B cell (primary cell): Measurements from ENCODE around the gene TSPAN18. TPM values are rescaled to one million over a fixed set of nuclear protein-coding genes. Genes with fewer than 3 reads are reported as not detected.

Source experiments
- ATAC-seq: fragments of 200-7000 bp; cut with Tn5 transposase; one replicate; pipeline ENCODE4 v1.10.0; 2021; ENCODE audit warnings: low read depth, mild to moderate bottlenecking, moderate number of reproducible peaks, moderate library complexity
- CTCF ChIA-PET: fragments of 350-600 bp; sonication (Branson Sonifier 250); formaldehyde crosslinking; loops from one replicate; lab custom pipeline; 2021; ENCODE audit warnings: antibody characterized with exemption, inconsistent platforms; lab: Charles Lee
- POLR2A ChIA-PET: fragments of 350-600 bp; sonication (Branson Sonifier 250); formaldehyde crosslinking; loops from one replicate; lab custom pipeline; 2021; ENCODE audit warnings: antibody characterized with exemption; lab: Charles Lee
- DNase-seq: peaks from one replicate; pipeline ENCODE4 v3.0.0; 2013
- H2AFZ ChIP-seq: 2 replicates; pipeline ENCODE4 v1.6.1; 2012; ENCODE audit warnings: mild to moderate bottlenecking, low read depth, low read length; ENCODE audit not compliant: insufficient read depth, poor library complexity, severe bottlenecking
- H3K27ac ChIP-seq, 2 donors: 1 replicate in 1 of 2; 2 replicates in 1 of 2; pipeline ENCODE4 v1.5.1; 2012 to 2013; ENCODE audit warnings: low read length in 2 of 2, mild to moderate bottlenecking in 2 of 2, moderate library complexity in 1 of 2
- H3K27me3 ChIP-seq, 4 experiments: fragments of 200-600 bp in 1 of 4; sonication (generic) in 1 of 4; replicated peaks in 1 of 4; 1 replicate in 2 of 4; 2 replicates in 2 of 4; pipeline versions ENCODE4 v1.6.1 to v1.7.0; 2013 to 2016; ENCODE audit warnings: low read length in 3 of 4, mild to moderate bottlenecking in 2 of 4, mixed read lengths in 1 of 4, moderate library complexity in 1 of 4; ENCODE audit not compliant: insufficient read depth in 4 of 4, control insufficient read depth in 3 of 4; ENCODE audit errors: control extremely low read depth in 1 of 4
- H3K36me3 ChIP-seq, 2 experiments: replicated peaks in 1 of 2; 1 replicate in 1 of 2; 2 replicates in 1 of 2; pipeline versions ENCODE4 v1.6.1 to v1.7.1; 2013; ENCODE audit warnings: low read length in 1 of 2; ENCODE audit not compliant: insufficient read depth in 2 of 2, control insufficient read depth in 1 of 2; ENCODE audit errors: control extremely low read depth in 1 of 2, extremely low read depth in 1 of 2
- H3K4me1 ChIP-seq, 2 donors: fragments of 200-600 bp in 1 of 2; sonication (generic) in 1 of 2; 1 replicate in 1 of 2; 2 replicates in 1 of 2; pipeline versions ENCODE4 v1.5.1 to v1.6.1; 2013 to 2017; ENCODE audit warnings: low read length in 2 of 2; ENCODE audit not compliant: control insufficient read depth in 2 of 2, insufficient read depth in 2 of 2
- H3K4me2 ChIP-seq: replicated peaks from 2 replicates; pipeline ENCODE3; 2012; ENCODE audit warnings: mild to moderate bottlenecking, low read depth, low read length; ENCODE audit not compliant: poor library complexity, severe bottlenecking
- H3K4me3 ChIP-seq, 5 experiments: fragments of 200-600 bp in 1 of 5; sonication (generic) in 1 of 5; 1 replicate in 3 of 5; 2 replicates in 2 of 5; pipeline versions ENCODE4 v1.5.1 to v1.7.0; 2011 to 2016; ENCODE audit warnings: low read length in 4 of 5, mild to moderate bottlenecking in 4 of 5, low read depth in 2 of 5, control low read depth in 1 of 5, moderate library complexity in 1 of 5; ENCODE audit not compliant: insufficient read depth in 1 of 5; ENCODE audit errors: control extremely low read depth in 1 of 5, extremely low read depth in 1 of 5
- H3K79me2 ChIP-seq: fragments of 200-600 bp; sonication (generic); one replicate; pipeline ENCODE4 v1.6.0; 2016; ENCODE audit warnings: low read length; ENCODE audit not compliant: control insufficient read depth, insufficient read depth
- H3K9ac ChIP-seq: fragments of 200-600 bp; sonication (generic); 2 replicates; pipeline ENCODE4 v1.6.1; 2017; ENCODE audit warnings: mild to moderate bottlenecking, low read length, moderate library complexity
- H3K9me3 ChIP-seq, 3 donors: one replicate each; pipeline versions ENCODE4 v1.6.1 to v1.7.1; 2013; ENCODE audit warnings: low read length in 2 of 3; ENCODE audit not compliant: control insufficient read depth in 2 of 3, insufficient read depth in 1 of 3; ENCODE audit errors: control extremely low read depth in 1 of 3
- H4K20me1 ChIP-seq: 2 replicates; pipeline ENCODE4 v1.6.0; 2012; ENCODE audit warnings: mild to moderate bottlenecking, low read length; ENCODE audit not compliant: insufficient read depth, control insufficient read depth, poor library complexity, severe bottlenecking
- H3K27ac Mint-ChIP-seq: one replicate; pipeline ENCODE4 v1.8.0; 2021; ENCODE audit warnings: mixed read lengths
- H3K27me3 Mint-ChIP-seq: one replicate; pipeline ENCODE4 v1.8.0; 2021; ENCODE audit warnings: mixed read lengths
- H3K4me1 Mint-ChIP-seq: one replicate; pipeline ENCODE4 v1.8.0; 2021; ENCODE audit warnings: mixed read lengths
- H3K4me3 Mint-ChIP-seq: one replicate; pipeline ENCODE4 v1.8.0; 2021; ENCODE audit warnings: mixed read lengths
- H3K9me3 Mint-ChIP-seq: one replicate; pipeline ENCODE4 v1.8.0; 2022; ENCODE audit warnings: mixed read lengths; ENCODE audit not compliant: insufficient read depth
- CTCF ChIP-seq: fragments of 200-600 bp; IDR thresholded peaks from one replicate; pipeline ENCODE4 v1.8.0; 2022; ENCODE audit warnings: antibody characterized with exemption, mild to moderate bottlenecking
- EZH2 ChIP-seq: IDR thresholded peaks from 2 replicates; pipeline ENCODE4 v1.6.1; 2012; ENCODE audit warnings: borderline replicate concordance, low read depth, mild to moderate bottlenecking, moderate library complexity, low read length; ENCODE audit not compliant: insufficient read depth, poor library complexity, severe bottlenecking
- WGBS: methylation state at CpG from one replicate; pipeline ENCODE4 v1.1.5; 2013; ENCODE audit warnings: missing lambda C conversion rate; ENCODE audit not compliant: insufficient coverage; 5-methylcytosine and 5-hydroxymethylcytosine counted together
- intact Hi-C: fragments of 100-400 bp; cut with micrococcal nuclease; formaldehyde crosslinking; loops from one replicate; pipeline ENCODE4 v1.10.0; 2022
- polyA plus RNA-seq: library from polyadenylated mRNA; depleted of rRNA; stranded (reverse); fragments of >200 nt; gene quantifications from 2 replicates; pipeline ENCODE4 v1.2.3, GENCODE V29; 2012
- total RNA-seq, 2 donors: library from RNA; stranded (reverse); fragments of 120-200 nt in 1 of 2; gene quantifications; 1 replicate in 1 of 2; 2 replicates in 1 of 2; pipeline versions ENCODE4 v1.2.3 to v1.2.4, GENCODE V29; 2013 to 2022

TSPAN18 gene
- total and polyA plus RNA-seq, 2 donors (not counting 1 experiment from before 2014, with no cell fraction given), result 0.75 to 2.0 TPM

- Histone ChIP-seq H3K4me1 (no peaks in the 10 kb centered on the region), H4K20me1 (no peaks in the 10 kb centered on the region), H3K36me3 (no peaks in the 10 kb centered on the region), H3K27ac (no peak overlapping the region), H3K4me2 (no peak overlapping the region), H3K9ac (no peak overlapping the region), H3K4me3 (no peak overlapping the region), H3K79me2 (no peaks in the 10 kb centered on the region), H2AFZ (no peak overlapping the region), H3K9me3 (no peaks in the 10 kb centered on the region), H3K27me3 (peaks cover 0 to 5% (median 0%) of the 10 kb centered on the region in 4 experiments)
- DNase-seq (no peak), ATAC-seq (no peak)
- intact Hi-C loops, result no loop called here
- POLR2A ChIA-PET, result no interaction called here
- TF ChIP-seq EZH2 (no peak), CTCF (no peak)
- CTCF ChIA-PET, result no interaction called here
- Mint-ChIP-seq H3K4me3 (no peak overlapping the region), H3K27ac (no peak overlapping the region), H3K9me3 (no peaks in the 10 kb centered on the region), H3K27me3 (peaks cover 13% of the 10 kb centered on the region), H3K4me1 (no peaks in the 10 kb centered on the region)
These were observed 128.7 kb downstream of the TSPAN18 start for GRCh38 chr11:44855493-44855849.

GRCh38 chr11:44857490-44858090 is 130.8 kb downstream of the TSPAN18 start:
- ChIA-PET POLR2A (no interaction called here), CTCF (no interaction called here)
- TF ChIP-seq CTCF (no peak), EZH2 (no peak)
- H3K4me3 ChIP-seq, result no peak overlapping the region
- H4K20me1 ChIP-seq, result no peaks in the 10 kb centered on the region
- no peak for DNase-seq
- H3K27me3 ChIP-seq, result peaks cover 0 to 7% (median 0%) of the 10 kb centered on the region in 4 experiments
- no peak for ATAC-seq
- Mint-ChIP-seq H3K27me3 (peaks cover 15% of the 10 kb centered on the region), H3K9me3 (no peaks in the 10 kb centered on the region), H3K27ac (no peak overlapping the region), H3K4me1 (peaks cover 11% of the 10 kb centered on the region), H3K4me3 (no peak overlapping the region)
- no peaks in the 10 kb centered on the region for H3K9me3 ChIP-seq
- H3K4me2 ChIP-seq, result no peak overlapping the region
- H3K27ac ChIP-seq, result no peak overlapping the region
- H2AFZ ChIP-seq, result no peak overlapping the region
- H3K79me2 ChIP-seq, result no peaks in the 10 kb centered on the region
- WGBS, result 96% methylated on average over 8 of the region's 11 CpGs
- H3K9ac ChIP-seq, result no peak overlapping the region
- H3K4me1 ChIP-seq, result peaks cover 0 to 8% of the 10 kb centered on the region in 2 donors
- no peaks in the 10 kb centered on the region for H3K36me3 ChIP-seq
- intact Hi-C loops, result no loop called here
